Measurements from ENCODE around the gene SCNN1A.
"Not testable (repeated sequence)": the region's sequence is repeated elsewhere in the genome, so short reads cannot be mapped to it uniquely, and the experiment has no call there.

Gene SCNN1A

GRCh38 chr12:6347367-6348338 lies 27.7 kb downstream of the SCNN1A start:
- DNase-seq (ENCODE audit: low read depth), result no peak

GRCh38 chr12:6346942-6347341 lies 28.4 kb downstream of the SCNN1A start:
- no peak for DNase-seq (ENCODE audit: low read depth)

- no peak for DNase-seq (ENCODE audit: low read depth)
Measured at GRCh38 chr12:6346235-6346832, 29.0 kb downstream of the SCNN1A start.

GRCh38 chr12:6345319-6346091 lies 29.9 kb downstream of the SCNN1A start:
- DNase-seq (ENCODE audit: low read depth), result no peak

- not testable (repeated sequence) for DNase-seq (ENCODE audit: low read depth)
Measured at GRCh38 chr12:6344101-6344660, 31.2 kb downstream of the SCNN1A start.

- no peak for DNase-seq (ENCODE audit: low read depth)
Measured at GRCh38 chr12:6343518-6343917, 31.8 kb downstream of the SCNN1A start.

GRCh38 chr12:6342140-6342889 lies 33.0 kb downstream of the SCNN1A start:
- DNase-seq (ENCODE audit: low read depth), result no peak

- DNase-seq (ENCODE audit: low read depth), result no peak
Measured at GRCh38 chr12:6341417-6342139, 33.8 kb downstream of the SCNN1A start, which contains the start of gene TNFRSF1A. Gene TNFRSF1A (minus strand): TSS chr12:6342076. CDS start chr12:6341814, 262 bp downstream.

- DNase-seq (ENCODE audit: low read depth), result no peak
Measured at GRCh38 chr12:6340745-6341416, 34.5 kb downstream of the SCNN1A start.

GRCh38 chr12:6340032-6340638 lies 35.2 kb downstream of the SCNN1A start:
- no peak for DNase-seq (ENCODE audit: low read depth)

GRCh38 chr12:6338955-6339354 lies 36.4 kb downstream of the SCNN1A start:
- no peak for DNase-seq (ENCODE audit: low read depth)

- not testable (repeated sequence) for DNase-seq (ENCODE audit: low read depth)
Measured at GRCh38 chr12:6338536-6338935, 36.8 kb downstream of the SCNN1A start.

GRCh38 chr12:6337958-6338433 lies 37.4 kb downstream of the SCNN1A start:
- no peak for DNase-seq (ENCODE audit: low read depth)

GRCh38 chr12:6336889-6337853 lies 38.2 kb downstream of the SCNN1A start:
- peak; percentile 39 for DNase-seq (ENCODE audit: low read depth)

GRCh38 chr12:6336079-6336888 lies 39.1 kb downstream of the SCNN1A start:
- DNase-seq (ENCODE audit: low read depth), result peak; percentile 44

GRCh38 chr12:6335451-6336078 lies 39.8 kb downstream of the SCNN1A start:
- peak; percentile 83 for DNase-seq (ENCODE audit: low read depth)

GRCh38 chr12:6334940-6335450 lies 40.4 kb downstream of the SCNN1A start:
- DNase-seq (ENCODE audit: low read depth), result no peak

Data from stimulated activated CD8-positive, alpha-beta memory T cell treated with anti-CD3 and anti-CD28 coated beads, Interleukin-4, amount 100 ng/mL, for 24 hours (primary cell).